ENCODE results near the gene EYA2.

DNA sequence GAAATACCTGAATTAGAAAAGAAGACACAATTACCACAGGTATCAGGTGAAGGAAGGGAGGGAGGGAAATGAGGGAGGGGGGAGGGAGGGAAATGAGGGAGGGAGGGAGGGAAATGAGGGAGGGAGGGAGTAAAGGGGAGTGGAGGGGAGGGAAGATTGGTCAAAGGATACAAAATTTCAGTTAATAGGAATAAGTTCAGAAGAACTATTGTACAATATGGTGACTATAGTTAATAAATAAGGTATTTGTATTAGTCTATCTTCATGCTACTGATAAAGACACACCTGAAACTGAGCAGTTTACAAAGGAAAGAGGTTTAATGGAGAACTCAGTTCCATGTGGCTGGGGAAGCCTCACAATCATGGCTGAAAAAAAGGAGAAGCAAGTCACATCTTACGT is 185.7 kb downstream of the EYA2 start:
- TF ChIP-seq, protein P1, sequence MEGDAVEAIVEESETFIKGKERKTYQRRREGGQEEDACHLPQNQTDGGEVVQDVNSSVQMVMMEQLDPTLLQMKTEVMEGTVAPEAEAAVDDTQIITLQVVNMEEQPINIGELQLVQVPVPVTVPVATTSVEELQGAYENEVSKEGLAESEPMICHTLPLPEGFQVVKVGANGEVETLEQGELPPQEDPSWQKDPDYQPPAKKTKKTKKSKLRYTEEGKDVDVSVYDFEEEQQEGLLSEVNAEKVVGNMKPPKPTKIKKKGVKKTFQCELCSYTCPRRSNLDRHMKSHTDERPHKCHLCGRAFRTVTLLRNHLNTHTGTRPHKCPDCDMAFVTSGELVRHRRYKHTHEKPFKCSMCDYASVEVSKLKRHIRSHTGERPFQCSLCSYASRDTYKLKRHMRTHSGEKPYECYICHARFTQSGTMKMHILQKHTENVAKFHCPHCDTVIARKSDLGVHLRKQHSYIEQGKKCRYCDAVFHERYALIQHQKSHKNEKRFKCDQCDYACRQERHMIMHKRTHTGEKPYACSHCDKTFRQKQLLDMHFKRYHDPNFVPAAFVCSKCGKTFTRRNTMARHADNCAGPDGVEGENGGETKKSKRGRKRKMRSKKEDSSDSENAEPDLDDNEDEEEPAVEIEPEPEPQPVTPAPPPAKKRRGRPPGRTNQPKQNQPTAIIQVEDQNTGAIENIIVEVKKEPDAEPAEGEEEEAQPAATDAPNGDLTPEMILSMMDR (IDR thresholded peaks at IDR 0.05; ENCODE audit: poor library complexity): no peak
- TF ChIP-seq EZH2 (IDR thresholded peaks at IDR 0.05; ENCODE audit: borderline replicate concordance) (no peak), EZH2phosphoT487 (IDR thresholded peaks at IDR 0.05; ENCODE audit: low read depth, severe bottlenecking, unreplicated experiment) (no peak)

Data from hepatocyte (in vitro differentiated cells).